ENCODE data around the gene TTC9.

DNA sequence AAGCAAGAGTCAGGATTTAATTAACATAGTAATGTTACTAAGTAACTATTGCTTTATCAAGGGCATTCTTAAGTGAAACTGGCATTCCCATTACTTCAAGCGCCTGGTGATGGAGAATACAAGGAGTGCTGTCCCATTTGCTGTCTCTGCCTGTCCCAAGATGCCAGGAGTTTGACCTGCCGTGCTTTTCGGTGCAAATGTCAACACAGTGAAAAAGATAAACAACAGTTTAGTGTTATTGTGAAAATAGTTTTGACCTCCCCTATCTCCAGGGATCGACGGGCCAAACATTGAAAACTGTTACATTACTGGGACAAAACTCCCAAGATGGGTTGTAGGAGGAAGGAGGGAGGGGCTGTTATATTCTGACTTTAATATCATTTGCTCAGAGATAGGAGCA is 74.8 kb downstream of the TTC9 start:
- TF ChIP-seq CTCF (IDR thresholded peaks at IDR 0.05; ENCODE audit: insufficient read depth, low read length, poor library complexity, severe bottlenecking) (no peak), EZH2phosphoT487 (conservative IDR thresholded peaks at IDR 0.05; ENCODE audit: low read length) (no peak)
